ENCODE data around the gene NDE1. TPM values are rescaled to one million over a fixed set of nuclear protein-coding genes. Genes with fewer than 3 reads are reported as not detected.

Gene NDE1, protein sequence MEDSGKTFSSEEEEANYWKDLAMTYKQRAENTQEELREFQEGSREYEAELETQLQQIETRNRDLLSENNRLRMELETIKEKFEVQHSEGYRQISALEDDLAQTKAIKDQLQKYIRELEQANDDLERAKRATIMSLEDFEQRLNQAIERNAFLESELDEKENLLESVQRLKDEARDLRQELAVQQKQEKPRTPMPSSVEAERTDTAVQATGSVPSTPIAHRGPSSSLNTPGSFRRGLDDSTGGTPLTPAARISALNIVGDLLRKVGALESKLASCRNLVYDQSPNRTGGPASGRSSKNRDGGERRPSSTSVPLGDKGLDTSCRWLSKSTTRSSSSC
- 52.5 and 61.1 TPM in 2 replicates for total RNA-seq

DNA sequence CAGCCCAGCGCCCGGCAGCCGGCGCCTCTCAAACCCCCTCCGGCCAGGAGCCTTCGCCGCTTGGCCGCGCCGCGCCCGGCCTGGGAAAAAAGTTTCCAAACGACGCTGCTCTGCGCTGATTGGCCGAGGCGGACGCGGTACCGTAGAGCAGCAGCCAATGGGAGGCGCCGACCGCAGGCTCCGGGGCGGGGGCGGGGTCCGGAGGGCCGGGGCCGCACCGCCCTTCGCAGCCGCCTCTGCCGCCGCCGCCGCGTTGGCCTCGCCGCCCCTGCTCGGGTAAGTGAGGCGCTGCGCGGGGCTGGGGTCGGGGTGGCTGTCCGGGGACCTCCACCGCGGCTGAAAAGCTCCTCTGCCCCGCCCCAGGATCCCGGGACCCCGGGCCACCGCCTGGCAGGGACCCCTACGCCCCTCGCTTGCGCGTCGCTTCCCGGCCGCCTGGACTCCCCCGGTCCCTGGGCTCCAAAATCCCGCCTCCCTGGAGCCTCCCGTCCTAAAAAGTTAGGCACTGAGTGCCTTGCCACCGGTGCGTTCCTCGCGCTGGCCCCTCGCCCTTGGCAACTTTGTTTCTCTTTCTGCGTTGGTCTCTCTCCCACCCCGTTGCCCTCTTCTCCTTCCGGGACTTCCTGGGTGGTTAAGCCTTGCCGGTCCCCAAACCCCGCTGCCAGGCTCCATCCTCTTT, at the start of gene NDE1:
NDE1 (plus strand) TSS at position 227 of the 679 bp plus-strand sequence. CDS start 14,534 bp downstream, outside the sequence.

DNA sequence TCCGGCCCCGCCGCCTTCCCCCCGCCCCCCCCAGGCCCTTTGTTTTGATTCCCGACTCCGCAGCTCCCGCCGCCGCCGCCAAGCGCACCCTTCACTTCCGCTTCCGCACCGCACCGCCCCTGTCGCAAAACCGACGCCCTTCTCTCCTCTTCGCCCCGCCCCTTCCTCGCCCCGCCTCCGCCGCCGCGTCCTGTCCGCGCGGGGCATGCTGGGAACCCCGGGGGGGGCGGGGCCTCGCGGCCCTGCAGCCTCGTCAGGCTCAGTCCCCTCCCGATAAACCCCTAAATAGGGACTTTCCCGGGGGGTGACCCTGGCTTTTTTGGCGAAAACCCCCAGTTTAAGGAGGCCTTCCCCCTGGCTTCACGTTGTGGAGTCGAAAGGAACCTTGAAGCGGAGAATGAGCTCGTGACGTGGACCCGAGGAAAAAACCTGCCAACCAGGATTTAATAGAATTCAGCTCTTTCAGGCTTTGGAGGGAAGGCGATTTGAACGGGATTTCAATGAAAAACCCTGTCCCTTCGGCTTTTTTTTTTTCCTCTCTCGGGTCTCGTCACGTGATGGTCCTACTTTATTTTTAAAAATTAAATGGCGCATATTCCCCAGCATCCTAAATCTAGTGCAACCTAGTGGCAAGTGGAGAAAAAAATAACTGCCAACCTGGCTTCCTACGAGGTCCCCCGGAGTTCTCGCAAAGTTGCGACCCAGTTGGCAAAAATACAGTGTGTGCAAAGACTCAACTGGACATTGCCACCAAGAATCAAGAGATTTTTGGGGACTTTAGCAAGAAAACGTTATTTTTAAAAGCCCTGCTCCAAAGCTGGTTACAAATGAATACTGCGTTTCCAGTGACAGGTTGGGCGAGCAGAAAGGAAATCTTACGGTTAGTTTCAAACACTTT, 6.7 kb upstream of the NDE1 start, which contains the start of gene MARF1:
MARF1 (minus strand) TSS at position 107 of the 898 bp plus-strand sequence. CDS start 3,921 bp downstream, outside the sequence.

Other genes with a start within 250 kb of the NDE1 start
- gene BMERB1, start 215.7 kb upstream of the NDE1 start, total RNA-seq: 15.0 and 19.3 TPM in 2 replicates
- 5.9 and 6.5 TPM in 2 replicates for gene MARF1, start 7.1 kb upstream of the NDE1 start, total RNA-seq
- gene MYH11, start 206.8 kb downstream of the NDE1 start, total RNA-seq: not detected in 2 replicates
- 38.5 and 48.9 TPM in 2 replicates for gene CEP20, start 238.4 kb downstream of the NDE1 start, total RNA-seq

All from bronchus fibroblast of lung (primary cell).